SIG-M5 treated with dmso at 0.1 percent for 504 hours (cell line): ENCODE data around the gene VAC14.
A peak's percentile ranks its signal among the peaks of the same experiment; 100 is the strongest.
"Not testable (repeated sequence)": the region's sequence is repeated elsewhere in the genome, so short reads cannot be mapped to it uniquely, and the experiment has no call there.

Experiments used
- DNase-seq: peaks from one replicate; lab custom pipeline; 2025; ENCODE audit not compliant: unreplicated experiment; lab: John Stamatoyannopoulos, UW

VAC14 gene

DNA sequence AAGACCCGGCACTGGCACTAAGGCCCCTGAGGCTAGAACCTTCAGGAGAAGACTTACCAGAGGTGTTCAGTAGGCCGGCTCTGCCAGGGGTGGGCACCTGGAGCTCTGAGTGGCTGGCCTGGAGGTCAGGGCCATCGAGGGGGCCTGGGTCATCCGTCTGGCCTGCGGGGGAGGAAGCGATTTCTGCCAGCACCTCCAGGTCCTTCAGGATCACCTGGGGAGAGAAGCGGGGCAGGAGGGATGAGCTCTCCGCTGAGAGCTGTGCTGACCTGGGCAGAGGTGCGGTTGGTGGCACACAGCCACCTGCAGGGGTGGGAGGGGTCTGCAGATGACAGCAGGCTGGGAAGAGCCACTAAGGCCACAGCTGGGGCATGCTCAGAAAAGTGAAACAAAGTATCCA lies 56.6 kb downstream of the VAC14 start:
- DNase-seq: no peak

GRCh38 chr16:70743791-70744190 lies 57.2 kb downstream of the VAC14 start:
- DNase-seq: no peak

DNA sequence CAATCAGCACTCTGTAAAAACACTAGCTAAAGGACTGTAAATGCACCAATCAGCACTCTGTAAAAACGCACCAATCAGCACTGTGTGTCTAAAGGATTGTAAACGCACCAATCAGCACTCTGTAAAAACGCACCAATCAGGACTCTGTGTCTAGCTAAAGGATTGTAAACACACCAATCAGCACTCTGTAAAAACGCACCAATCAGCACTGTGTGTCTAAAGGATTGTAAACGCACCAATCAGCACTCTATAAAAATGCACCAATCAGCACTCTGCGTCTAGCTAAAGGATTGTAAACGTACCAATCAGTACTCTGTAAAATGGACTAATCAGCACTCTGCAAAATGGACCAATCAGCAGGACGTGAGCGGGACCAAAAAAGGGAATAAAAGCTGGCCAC lies 58.0 kb downstream of the VAC14 start:
- DNase-seq: not testable (repeated sequence)

DNA sequence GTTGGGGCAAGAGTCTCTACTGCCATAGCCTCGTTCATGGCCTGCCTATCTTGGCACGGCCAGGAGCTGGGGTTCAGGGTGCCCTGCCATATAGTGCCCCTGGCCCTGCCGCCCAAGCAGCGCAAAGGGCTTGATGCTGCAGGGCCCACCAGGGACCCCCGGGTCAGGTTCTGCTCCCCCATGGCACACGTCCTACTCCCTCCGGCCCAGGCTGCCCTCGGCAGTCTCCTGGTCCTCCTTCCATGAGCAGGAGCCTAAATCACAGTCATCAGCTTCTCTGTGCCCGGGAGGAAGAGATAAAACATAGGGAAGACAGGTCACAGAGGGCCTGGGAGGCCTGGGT lies 59.2 kb downstream of the VAC14 start:
- no peak for DNase-seq

DNA sequence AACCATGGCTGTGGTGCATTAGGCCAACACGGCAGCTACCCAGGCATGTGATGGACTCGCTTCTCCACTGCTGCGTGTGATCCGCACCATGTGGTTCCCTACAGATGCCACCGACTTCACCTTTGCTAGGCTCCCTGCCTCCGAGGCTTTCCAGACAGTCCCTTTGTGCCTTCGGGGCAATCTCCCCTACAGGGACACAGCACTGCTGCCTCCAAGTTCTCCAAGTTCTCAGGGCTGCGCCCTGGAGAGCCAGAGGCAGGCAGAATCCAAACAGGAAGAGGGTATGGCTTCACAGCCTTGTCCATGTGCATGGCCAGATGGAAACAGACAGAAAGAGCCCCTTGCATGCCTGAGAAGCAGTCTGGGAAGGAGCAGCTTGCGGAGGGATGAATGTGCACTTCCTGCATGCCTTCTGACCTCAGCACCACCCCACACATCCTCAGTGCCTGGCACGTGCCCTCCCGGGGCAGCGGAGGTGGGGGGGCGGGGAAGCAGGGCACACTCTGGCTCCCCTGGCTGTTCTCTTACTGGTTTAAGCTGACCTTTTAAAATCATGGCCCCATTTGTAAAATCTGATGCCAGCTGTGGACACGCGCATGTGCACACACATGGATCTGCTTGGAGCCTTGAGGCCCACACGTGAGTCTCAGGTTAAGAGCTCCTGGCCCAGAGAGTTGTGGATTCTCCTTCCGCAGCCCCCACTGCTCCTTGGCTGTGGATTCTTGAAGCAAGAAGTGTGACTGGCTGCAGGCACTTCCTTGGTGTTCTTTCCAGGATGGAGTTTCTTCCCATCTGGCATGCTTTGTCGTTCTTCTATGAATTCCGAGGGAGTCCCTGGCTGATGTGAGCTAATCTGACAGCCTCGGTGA lies 59.8 kb downstream of the VAC14 start:
- no peak for DNase-seq

GRCh38 chr16:70740174-70740913 lies 60.6 kb downstream of the VAC14 start:
- DNase-seq: no peak

DNA sequence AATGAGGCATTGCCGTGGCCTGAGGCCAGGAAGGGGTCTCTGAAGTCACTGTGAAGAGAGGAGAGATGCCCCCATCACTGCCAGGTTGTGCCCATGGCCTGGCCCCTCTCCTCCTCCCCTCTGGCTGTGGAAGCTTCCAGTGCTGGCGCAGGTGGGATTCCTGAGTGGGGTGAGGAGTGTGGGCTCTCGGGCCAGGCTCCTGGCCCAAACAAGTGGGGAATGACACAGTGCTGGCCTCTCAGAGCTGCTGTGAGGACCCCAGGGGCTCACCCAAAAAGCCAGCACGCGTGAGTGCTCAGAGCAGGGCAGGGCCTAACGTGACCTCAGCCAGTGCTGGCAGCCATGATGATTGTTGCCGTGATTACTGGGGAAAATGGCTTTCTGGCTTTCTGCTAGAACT lies 61.6 kb downstream of the VAC14 start:
- DNase-seq: no peak

DNA sequence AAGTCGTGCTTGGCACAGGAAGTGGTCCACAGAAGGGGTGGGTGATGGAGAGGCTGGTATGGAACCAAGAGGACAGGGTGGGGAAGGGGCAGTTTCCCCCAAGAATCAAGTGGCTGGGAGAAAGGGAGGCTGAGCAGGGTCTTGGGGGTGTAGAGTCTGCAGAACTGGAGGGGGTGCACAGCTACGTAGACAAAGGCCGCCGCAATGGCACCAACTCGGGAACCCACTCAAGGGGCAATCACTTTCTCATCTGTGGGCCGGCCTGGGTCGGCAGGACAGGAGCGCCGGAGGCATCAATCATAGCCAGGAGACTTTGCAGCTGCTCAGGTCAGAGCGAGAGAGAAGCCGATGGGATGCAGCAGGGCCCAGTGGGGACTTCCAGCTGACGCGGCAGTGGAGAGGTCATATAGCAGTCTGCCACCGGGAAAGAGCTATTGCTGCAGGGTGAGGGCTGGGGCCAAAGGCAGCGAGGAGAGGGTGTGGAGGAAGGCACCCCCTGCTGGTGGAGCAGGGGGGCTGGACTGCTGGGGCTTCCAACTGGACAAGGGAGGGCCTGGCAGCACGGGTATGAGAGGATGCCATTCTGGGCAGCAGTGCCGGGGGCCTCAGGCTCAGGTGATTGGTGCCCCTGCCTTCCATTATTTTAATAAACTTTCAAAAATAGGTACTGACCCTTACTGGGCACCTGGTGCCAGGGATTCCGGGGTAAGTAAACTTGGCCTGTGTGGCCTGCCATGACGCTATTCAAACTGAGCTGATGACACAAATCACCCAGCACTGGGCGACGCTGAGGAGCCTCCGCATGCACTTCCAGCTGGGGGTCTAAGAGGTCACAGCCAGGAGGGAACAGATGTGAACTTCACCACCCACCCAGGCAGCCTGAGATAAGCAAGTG lies 62.6 kb downstream of the VAC14 start:
- peak; percentile 49 for DNase-seq

DNA sequence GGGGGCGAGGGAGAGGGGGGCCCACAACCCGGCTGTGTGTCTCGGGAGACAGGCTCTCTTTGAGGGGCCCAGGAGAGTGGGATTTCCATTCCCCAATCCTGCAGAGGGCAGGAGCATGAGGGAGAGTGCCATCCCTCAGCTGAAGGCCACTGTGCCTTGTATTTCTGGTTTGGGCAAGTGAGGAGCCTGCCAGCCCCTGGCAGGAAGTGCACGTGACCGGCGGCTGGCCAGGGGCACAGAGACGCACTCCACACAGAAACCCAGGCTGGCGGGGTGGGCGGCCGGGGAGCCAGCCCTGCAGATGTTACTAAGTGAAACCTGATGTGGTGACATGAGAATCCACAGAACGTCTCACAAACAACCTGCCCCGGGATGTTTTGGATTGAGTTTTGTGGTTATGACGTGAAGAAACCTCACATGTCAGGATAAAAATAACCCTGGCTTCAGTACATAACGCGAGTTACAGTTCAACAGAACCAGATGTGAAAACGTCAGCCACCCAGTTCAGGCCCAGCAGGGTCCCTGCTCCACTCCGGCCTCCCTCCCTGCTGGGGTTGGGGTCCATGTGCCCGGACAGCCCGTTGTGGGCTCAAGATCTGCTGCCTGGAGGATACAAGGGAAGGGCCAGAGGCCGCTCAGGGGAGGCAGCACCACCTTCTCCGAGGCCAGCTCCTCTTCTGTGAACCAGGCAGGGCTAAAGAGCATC lies 63.4 kb downstream of the VAC14 start:
- no peak for DNase-seq

- DNase-seq: no peak
These were observed 64.2 kb downstream of the VAC14 start for GRCh38 chr16:70736465-70737376.

DNA sequence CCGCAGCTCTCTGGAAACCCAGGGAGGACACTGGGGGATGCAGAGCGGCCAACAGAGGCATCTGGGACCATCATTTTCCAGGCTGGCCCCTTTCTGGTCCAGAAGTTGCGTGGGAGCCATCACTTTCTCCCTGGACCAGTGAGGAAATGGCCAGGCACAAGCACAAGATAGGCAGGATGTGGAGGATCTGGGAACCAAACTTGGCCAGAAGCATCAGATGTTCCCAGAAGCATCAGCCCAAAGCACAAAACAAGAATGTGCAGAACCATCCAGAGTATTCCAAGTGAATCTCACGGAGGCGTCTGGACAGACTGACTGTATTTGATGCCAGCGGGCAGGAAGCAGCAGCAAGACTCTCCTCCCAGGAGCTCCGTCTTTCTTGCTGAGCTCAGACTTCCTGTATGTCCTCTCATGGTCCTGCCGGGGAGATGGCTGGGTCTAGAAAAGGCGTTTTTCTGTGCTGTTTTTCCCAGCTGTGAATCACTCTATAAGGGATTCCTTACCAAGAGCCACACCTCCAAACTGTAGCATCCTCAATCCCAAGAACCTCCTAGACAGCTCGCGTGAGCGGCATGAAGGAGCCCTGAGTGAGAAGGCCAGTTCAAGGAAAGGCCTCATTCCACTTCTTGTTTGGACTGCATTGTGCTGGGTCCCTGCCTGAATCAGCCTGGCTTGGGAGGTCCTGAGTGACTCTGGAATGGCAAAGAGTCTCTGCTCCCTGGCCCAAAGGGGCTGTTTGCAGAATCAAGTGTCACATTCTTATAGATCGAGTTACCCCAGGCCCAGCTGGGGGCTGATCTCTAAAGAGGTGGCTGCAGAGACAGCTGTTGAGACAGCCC lies 65.6 kb downstream of the VAC14 start:
- DNase-seq: no peak

DNA sequence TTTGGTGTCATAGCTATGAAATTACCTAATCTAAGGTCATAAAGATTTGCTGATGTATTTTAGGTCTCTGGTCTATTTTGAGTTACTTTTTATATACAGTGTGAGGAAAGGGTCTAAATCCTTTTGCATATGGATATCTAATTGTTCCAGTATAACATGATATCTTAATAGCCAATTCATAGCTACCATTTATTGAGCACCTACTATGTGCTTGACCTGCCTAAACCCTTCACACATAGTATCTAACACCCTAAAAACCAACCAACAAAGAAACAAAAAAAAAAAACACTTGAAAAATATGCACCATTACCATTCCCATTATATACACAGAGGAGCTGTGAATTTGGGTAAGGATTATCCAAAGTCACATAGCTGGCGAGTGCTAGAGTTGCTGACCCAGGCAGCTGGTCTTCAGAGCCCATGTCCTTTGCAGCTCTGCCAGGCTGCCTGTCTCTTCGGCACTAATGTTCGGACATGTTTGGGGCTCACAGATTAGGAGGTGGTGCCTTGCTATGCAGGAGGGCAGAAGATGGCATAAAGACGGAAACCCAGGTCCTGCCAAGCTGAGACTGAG lies 66.3 kb downstream of the VAC14 start:
- DNase-seq: no peak

DNA sequence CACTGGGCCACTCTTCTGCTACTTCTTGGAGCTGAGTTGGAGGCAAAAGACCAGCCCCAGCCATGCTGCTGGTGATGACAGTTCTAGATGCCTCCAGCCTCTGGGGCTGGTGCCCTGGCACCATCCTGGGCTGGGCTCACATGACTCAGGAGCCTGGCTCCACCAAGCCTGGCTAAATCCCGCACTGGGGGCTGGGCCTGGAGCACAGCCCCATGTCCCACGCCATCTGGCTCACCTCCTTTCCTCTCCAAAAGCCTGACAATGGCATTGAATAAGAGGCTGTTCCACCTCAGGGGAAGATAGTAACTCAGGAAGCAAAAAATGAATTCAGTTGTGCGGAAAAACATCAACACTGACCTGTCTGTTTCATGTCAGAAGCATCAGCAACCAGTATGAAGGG lies 70.0 kb downstream of the VAC14 start:
- no peak for DNase-seq

DNA sequence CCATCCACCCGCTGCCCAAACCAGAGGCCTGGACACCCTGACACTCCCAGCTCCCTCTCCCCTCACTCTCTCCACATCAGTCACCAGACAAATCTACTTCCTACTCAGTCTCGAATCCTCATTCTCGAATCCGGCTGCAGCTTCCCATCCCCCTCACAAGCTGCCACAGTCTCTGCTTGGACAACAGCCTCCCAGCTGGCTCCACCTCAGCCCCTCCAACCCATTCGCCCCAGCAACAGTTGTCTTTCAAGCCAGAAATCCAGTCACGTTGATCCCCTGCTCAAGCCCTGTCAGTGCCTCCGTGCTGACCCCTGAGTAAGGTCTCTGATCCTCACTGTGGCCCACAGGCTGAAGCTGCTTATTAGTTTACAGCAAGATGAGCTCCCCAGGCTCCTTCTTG lies 70.9 kb downstream of the VAC14 start:
- DNase-seq: no peak

GRCh38 chr16:70729292-70729691 lies 71.7 kb downstream of the VAC14 start:
- no peak for DNase-seq

DNA sequence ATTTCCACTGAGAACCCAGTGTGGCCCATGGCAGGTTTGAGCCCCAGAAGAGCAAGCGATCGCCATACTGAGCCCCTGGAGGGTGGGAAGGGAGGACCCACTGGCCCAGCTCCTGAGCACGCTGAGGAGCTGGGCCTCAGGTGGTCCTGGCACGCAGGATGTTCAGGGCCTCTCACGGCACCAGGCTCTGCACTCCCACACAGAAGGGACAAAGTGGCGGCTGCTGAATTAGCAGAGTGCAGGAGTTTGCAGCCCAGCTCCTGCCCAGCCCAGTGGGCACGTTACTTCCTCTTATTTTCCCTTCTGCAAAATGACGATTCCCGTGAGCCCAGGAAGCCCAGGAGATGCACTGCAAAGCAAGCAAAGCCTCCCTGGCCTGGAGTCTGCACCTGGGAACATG lies 72.8 kb downstream of the VAC14 start:
- DNase-seq: no peak

DNA sequence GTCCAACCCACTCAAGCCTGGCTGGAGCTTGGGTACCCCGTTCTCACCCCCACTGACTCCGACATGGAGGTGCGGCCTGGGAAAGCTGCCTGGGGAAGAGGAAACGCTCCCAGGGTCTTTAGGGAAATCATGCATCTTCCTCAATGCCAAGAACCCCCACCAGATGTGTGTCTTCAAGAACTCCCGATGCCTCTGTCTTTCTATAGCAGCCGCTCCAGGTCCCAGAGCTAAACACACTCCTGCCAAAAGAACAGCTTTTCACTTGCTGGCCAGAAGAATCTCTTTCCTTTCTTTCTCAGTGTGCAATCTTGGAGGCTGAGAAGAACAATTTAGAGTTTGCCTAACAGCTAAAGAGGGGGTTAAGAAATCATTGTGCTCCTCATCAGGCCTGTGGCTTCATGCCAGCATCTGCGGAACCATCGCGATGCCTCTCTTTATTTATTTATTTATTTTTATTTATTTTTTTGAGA lies 74.0 kb downstream of the VAC14 start:
- DNase-seq: no peak
